ENCODE results near the gene G2E3. TPM values are rescaled to one million over a fixed set of nuclear protein-coding genes. Genes with fewer than 3 reads are reported as not detected.

Gene G2E3
- total and polyA plus RNA-seq, 2 of the 13 experiments (the other 11 are each of a cell fraction or from before 2014, with no cell fraction given) = 22.8 to 63.0 TPM

DNA sequence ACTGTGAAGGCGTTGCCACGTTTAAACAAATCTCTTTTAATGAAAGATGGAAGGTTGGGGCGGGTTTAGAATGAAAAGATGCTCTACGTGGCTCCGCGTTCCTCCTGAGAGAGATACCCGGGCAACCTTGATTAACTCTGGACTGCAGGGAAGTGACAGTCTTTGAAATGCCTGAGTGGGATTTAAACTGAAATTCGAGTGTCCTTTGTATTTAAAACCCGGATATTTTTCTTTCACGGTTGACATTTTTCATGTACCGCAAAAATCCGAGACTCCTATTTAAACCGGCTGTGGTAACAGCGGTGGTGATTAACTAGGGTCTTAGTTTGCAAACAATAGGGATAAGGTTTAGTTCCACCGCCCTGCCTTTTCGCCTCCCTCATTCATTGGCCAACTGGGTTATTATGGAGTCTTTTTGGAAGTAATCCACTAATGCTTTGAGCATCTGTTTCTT lies 707 bp downstream of the G2E3 start:
- no TSS peak for BruUV-seq (replicated peaks)
- H4K20me1 ChIP-seq (ENCODE audit: insufficient read depth, low read length) = peaks cover 18% of the 10 kb centered on the region
- peaks cover 34% of the 10 kb centered on the region for H3K4me1 ChIP-seq (ENCODE audit: insufficient read depth, low read length)
- in situ Hi-C loops (cut with HindIII; ENCODE audit: extremely low pct_ligation_motif_present, low pct_unique_long_range_greater_than_20kb) (no loop called here), intact Hi-C loops (cut with micrococcal nuclease; ENCODE audit: unreplicated experiment) (loop anchor here (1.0 to 10.0 kb wide), 5 partner anchors 9 to 1644 kb away; partner anchors contain the start of genes COCH, RNU6-8 and SCFD1)
- H3K79me2 ChIP-seq (ENCODE audit: insufficient read depth, low read length) = peaks cover 56% of the 10 kb centered on the region
- under 1% methylated on average over 16 of the region's 16 CpGs for WGBS (ENCODE audit: low lambda C conversion rate)
- DNase-seq (ENCODE audit: low spot score) = peak; percentile 64
- FAIRE-seq = no peak
- H3K4me2 ChIP-seq (ENCODE audit: low read depth, low read length) = peak overlapping the region; percentile 89
- ChIA-PET CTCF (ENCODE audit: low intra/inter-chr PET ratio, low total read pairs) (no interaction called here), POLR2A (interaction anchor here (2.1 kb wide), 1 partner anchor 13 kb away, joined by 5 read pairs; no protein-coding TSS in a partner anchor)
- H3K27me3 ChIP-seq (ENCODE audit: control insufficient read depth in 1 of 2, insufficient read depth in 2 of 2, low read length in 2 of 2) = no peaks in the 10 kb centered on the region; a peak in 1 of 5 replicates
- H3K36me3 ChIP-seq (replicated peaks in 1 of 2; ENCODE audit: control insufficient read depth in 1 of 2, insufficient read depth in 2 of 2, low read length in 2 of 2) = 0 out of 5 replicates have a peak, but pooled peaks cover 0 to 4% of the 10 kb centered on the region in 2 experiments
- peak overlapping the region; percentile 87 to 98 (median 98) for H3K4me3 ChIP-seq (replicated peaks in 1 of 3; ENCODE audit: insufficient read depth in 1 of 3, low read depth in 2 of 3, low read length in 3 of 3)
- no peaks in the 10 kb centered on the region for H3K9me3 ChIP-seq (ENCODE audit: low read length)
- peak overlapping the region; percentile 80 for H3K27ac ChIP-seq (ENCODE audit: extremely low read length, insufficient read depth, low read length)
- peak overlapping the region; percentile 35 for H2AFZ ChIP-seq (ENCODE audit: low read length)
- peak; percentile 56 for ATAC-seq
- H3K9ac ChIP-seq (ENCODE audit: insufficient read depth, low read depth, low read length) = peak overlapping the region; percentile 92
- TF ChIP-seq E2F2 (CRISPR knock-in tag; IDR thresholded peaks at IDR 0.05; ENCODE audit: borderline replicate concordance) = peak; percentile 35; the same call in 1 of the 2 replicates
- 0 out of 2 replicates have a peak, but pooled peaks have one; percentile 29 for TF ChIP-seq NCOA5 (CRISPR knock-in tag; IDR thresholded peaks at IDR 0.05)
- TF ChIP-seq, protein P1, sequence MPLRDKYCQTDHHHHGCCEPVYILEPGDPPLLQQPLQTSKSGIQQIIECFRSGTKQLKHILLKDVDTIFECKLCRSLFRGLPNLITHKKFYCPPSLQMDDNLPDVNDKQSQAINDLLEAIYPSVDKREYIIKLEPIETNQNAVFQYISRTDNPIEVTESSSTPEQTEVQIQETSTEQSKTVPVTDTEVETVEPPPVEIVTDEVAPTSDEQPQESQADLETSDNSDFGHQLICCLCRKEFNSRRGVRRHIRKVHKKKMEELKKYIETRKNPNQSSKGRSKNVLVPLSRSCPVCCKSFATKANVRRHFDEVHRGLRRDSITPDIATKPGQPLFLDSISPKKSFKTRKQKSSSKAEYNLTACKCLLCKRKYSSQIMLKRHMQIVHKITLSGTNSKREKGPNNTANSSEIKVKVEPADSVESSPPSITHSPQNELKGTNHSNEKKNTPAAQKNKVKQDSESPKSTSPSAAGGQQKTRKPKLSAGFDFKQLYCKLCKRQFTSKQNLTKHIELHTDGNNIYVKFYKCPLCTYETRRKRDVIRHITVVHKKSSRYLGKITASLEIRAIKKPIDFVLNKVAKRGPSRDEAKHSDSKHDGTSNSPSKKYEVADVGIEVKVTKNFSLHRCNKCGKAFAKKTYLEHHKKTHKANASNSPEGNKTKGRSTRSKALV (CRISPR knock-in tag; IDR thresholded peaks at IDR 0.05) = peak; percentile 5; the same call in 1 of the 2 replicates
- TF ChIP-seq MIER3 (CRISPR knock-in tag; IDR thresholded peaks at IDR 0.05; ENCODE audit: borderline replicate concordance) = 0 out of 2 replicates have a peak, but pooled peaks have one; percentile 25
- TF ChIP-seq, protein P2, sequence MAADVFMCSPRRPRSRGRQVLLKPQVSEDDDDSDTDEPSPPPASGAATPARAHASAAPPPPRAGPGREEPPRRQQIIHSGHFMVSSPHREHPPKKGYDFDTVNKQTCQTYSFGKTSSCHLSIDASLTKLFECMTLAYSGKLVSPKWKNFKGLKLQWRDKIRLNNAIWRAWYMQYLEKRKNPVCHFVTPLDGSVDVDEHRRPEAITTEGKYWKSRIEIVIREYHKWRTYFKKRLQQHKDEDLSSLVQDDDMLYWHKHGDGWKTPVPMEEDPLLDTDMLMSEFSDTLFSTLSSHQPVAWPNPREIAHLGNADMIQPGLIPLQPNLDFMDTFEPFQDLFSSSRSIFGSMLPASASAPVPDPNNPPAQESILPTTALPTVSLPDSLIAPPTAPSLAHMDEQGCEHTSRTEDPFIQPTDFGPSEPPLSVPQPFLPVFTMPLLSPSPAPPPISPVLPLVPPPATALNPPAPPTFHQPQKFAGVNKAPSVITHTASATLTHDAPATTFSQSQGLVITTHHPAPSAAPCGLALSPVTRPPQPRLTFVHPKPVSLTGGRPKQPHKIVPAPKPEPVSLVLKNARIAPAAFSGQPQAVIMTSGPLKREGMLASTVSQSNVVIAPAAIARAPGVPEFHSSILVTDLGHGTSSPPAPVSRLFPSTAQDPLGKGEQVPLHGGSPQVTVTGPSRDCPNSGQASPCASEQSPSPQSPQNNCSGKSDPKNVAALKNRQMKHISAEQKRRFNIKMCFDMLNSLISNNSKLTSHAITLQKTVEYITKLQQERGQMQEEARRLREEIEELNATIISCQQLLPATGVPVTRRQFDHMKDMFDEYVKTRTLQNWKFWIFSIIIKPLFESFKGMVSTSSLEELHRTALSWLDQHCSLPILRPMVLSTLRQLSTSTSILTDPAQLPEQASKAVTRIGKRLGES (CRISPR knock-in tag; IDR thresholded peaks at IDR 0.05; ENCODE audit: borderline replicate concordance) = 0 out of 2 replicates have a peak, but pooled peaks have one; percentile 13
- TF ChIP-seq YEATS4 (CRISPR knock-in tag; IDR thresholded peaks at IDR 0.05; ENCODE audit: borderline replicate concordance) = no peak
- TF ChIP-seq ZNF24 (IDR thresholded peaks at IDR 0.05) = no peak
- peak; percentile 0; the same call in 1 of the 2 replicates for TF ChIP-seq ZNF710 (CRISPR knock-in tag; IDR thresholded peaks at IDR 0.05; ENCODE audit: borderline replicate concordance)
- peak; percentile 13; the same call in 1 of the 2 replicates for TF ChIP-seq ZNF235 (CRISPR knock-in tag; IDR thresholded peaks at IDR 0.05; ENCODE audit: borderline replicate concordance)
- TF ChIP-seq ETS1 (CRISPR knock-in tag; IDR thresholded peaks at IDR 0.05) = no peak
- TF ChIP-seq, protein P3, sequence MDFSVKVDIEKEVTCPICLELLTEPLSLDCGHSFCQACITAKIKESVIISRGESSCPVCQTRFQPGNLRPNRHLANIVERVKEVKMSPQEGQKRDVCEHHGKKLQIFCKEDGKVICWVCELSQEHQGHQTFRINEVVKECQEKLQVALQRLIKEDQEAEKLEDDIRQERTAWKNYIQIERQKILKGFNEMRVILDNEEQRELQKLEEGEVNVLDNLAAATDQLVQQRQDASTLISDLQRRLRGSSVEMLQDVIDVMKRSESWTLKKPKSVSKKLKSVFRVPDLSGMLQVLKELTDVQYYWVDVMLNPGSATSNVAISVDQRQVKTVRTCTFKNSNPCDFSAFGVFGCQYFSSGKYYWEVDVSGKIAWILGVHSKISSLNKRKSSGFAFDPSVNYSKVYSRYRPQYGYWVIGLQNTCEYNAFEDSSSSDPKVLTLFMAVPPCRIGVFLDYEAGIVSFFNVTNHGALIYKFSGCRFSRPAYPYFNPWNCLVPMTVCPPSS (IDR thresholded peaks at IDR 0.05) = no peak
